Activated naive CD4-positive, alpha-beta T cell treated with anti-CD3 and anti-CD28 coated beads, Interleukin-2, amount 10 ng/mL, durations not matched to agents 7 days and 5 days (primary cell): ENCODE measurements around the gene GUCY1A1.
"Not testable (repeated sequence)": the region's sequence is repeated elsewhere in the genome, so short reads cannot be mapped to it uniquely, and the experiment has no call there.

Source experiments
- CTCF ChIA-PET: fragments of 350-600 bp; sonication (Branson Sonifier 250); formaldehyde crosslinking; loops from one replicate; lab custom pipeline; 2021; ENCODE audit warnings: antibody characterized with exemption; lab: Charles Lee
- DNase-seq: peaks from one replicate; pipeline ENCODE4 v3.0.0-alpha.2; 2020
- H3K27ac Mint-ChIP-seq: one replicate; pipeline ENCODE4 v1.8.0; 2021; ENCODE audit warnings: mild to moderate bottlenecking, moderate library complexity, mixed read lengths
- H3K27me3 Mint-ChIP-seq: one replicate; pipeline ENCODE4 v1.8.0; 2021; ENCODE audit warnings: mild to moderate bottlenecking, mixed read lengths
- H3K36me3 Mint-ChIP-seq: one replicate; pipeline ENCODE4 v1.8.0; 2021; ENCODE audit warnings: mixed read lengths
- H3K4me1 Mint-ChIP-seq: one replicate; pipeline ENCODE4 v1.8.0; 2021; ENCODE audit warnings: mixed read lengths
- H3K4me3 Mint-ChIP-seq: one replicate; pipeline ENCODE4 v1.8.0; 2021; ENCODE audit warnings: mild to moderate bottlenecking, moderate library complexity, mixed read lengths
- H3K9me3 Mint-ChIP-seq: one replicate; pipeline ENCODE4 v1.8.0; 2021; ENCODE audit warnings: mixed read lengths

GUCY1A1 gene

GRCh38 chr4:155646001-155646400, 20.6 kb upstream of the GUCY1A1 start:
- CTCF ChIA-PET = no interaction called here
- no peaks in the 10 kb centered on the region for H3K4me1 Mint-ChIP-seq
- no peaks in the 10 kb centered on the region for H3K36me3 Mint-ChIP-seq
- DNase-seq = no peak
- H3K27ac Mint-ChIP-seq = no peak overlapping the region
- no peaks in the 10 kb centered on the region for H3K9me3 Mint-ChIP-seq
- H3K27me3 Mint-ChIP-seq = no peaks in the 10 kb centered on the region
- no peak overlapping the region for H3K4me3 Mint-ChIP-seq

GRCh38 chr4:155650785-155651184, 15.9 kb upstream of the GUCY1A1 start:
- not testable (repeated sequence) for H3K4me1 Mint-ChIP-seq, DNase-seq, H3K27ac Mint-ChIP-seq, H3K27me3 Mint-ChIP-seq, H3K4me3 Mint-ChIP-seq, H3K9me3 Mint-ChIP-seq, H3K36me3 Mint-ChIP-seq
- CTCF ChIA-PET = interaction anchor here (0.6 kb wide), 1 partner anchor 13 kb away, joined by 3 read pairs; no protein-coding TSS in a partner anchor

- no peaks in the 10 kb centered on the region for H3K4me1 Mint-ChIP-seq
- CTCF ChIA-PET = no interaction called here
- no peak overlapping the region for H3K27ac Mint-ChIP-seq
- no peaks in the 10 kb centered on the region for H3K9me3 Mint-ChIP-seq
- no peak overlapping the region for H3K4me3 Mint-ChIP-seq
- H3K27me3 Mint-ChIP-seq = no peaks in the 10 kb centered on the region
- H3K36me3 Mint-ChIP-seq = no peaks in the 10 kb centered on the region
- no peak for DNase-seq
These were observed 13.6 kb upstream of the GUCY1A1 start for GRCh38 chr4:155653052-155653451.

- H3K4me3 Mint-ChIP-seq = no peak overlapping the region
- no peaks in the 10 kb centered on the region for H3K9me3 Mint-ChIP-seq
- H3K4me1 Mint-ChIP-seq = no peaks in the 10 kb centered on the region
- H3K27ac Mint-ChIP-seq = no peak overlapping the region
- H3K27me3 Mint-ChIP-seq = no peaks in the 10 kb centered on the region
- CTCF ChIA-PET = no interaction called here
- no peaks in the 10 kb centered on the region for H3K36me3 Mint-ChIP-seq
- no peak for DNase-seq
These were observed 10.6 kb upstream of the GUCY1A1 start for GRCh38 chr4:155656025-155656424.

GRCh38 chr4:155657169-155657568, 9.5 kb upstream of the GUCY1A1 start:
- Mint-ChIP-seq H3K4me1 (no peaks in the 10 kb centered on the region), H3K4me3 (no peak overlapping the region), H3K36me3 (no peaks in the 10 kb centered on the region), H3K9me3 (no peaks in the 10 kb centered on the region), H3K27ac (no peak overlapping the region), H3K27me3 (no peaks in the 10 kb centered on the region)
- no peak for DNase-seq
- CTCF ChIA-PET = no interaction called here

- H3K36me3 Mint-ChIP-seq = no peaks in the 10 kb centered on the region
- DNase-seq = no peak
- H3K9me3 Mint-ChIP-seq = no peaks in the 10 kb centered on the region
- no peak overlapping the region for H3K4me3 Mint-ChIP-seq
- no peaks in the 10 kb centered on the region for H3K27me3 Mint-ChIP-seq
- CTCF ChIA-PET = no interaction called here
- H3K27ac Mint-ChIP-seq = no peak overlapping the region
- no peaks in the 10 kb centered on the region for H3K4me1 Mint-ChIP-seq
These were observed 8.5 kb upstream of the GUCY1A1 start for GRCh38 chr4:155657985-155658680.

- no peak for DNase-seq
- H3K36me3 Mint-ChIP-seq = no peaks in the 10 kb centered on the region
- no peaks in the 10 kb centered on the region for H3K27me3 Mint-ChIP-seq
- CTCF ChIA-PET = no interaction called here
- no peaks in the 10 kb centered on the region for H3K4me1 Mint-ChIP-seq
- H3K9me3 Mint-ChIP-seq = no peaks in the 10 kb centered on the region
- no peak overlapping the region for H3K4me3 Mint-ChIP-seq
- H3K27ac Mint-ChIP-seq = no peak overlapping the region
These were observed 8.0 kb upstream of the GUCY1A1 start for GRCh38 chr4:155658681-155659064.

GRCh38 chr4:155659176-155659575, 7.5 kb upstream of the GUCY1A1 start:
- no peaks in the 10 kb centered on the region for H3K9me3 Mint-ChIP-seq
- no peak overlapping the region for H3K4me3 Mint-ChIP-seq
- H3K4me1 Mint-ChIP-seq = no peaks in the 10 kb centered on the region
- CTCF ChIA-PET = no interaction called here
- H3K27me3 Mint-ChIP-seq = no peaks in the 10 kb centered on the region
- H3K27ac Mint-ChIP-seq = no peak overlapping the region
- H3K36me3 Mint-ChIP-seq = no peaks in the 10 kb centered on the region
- no peak for DNase-seq

- no peaks in the 10 kb centered on the region for H3K36me3 Mint-ChIP-seq
- H3K27me3 Mint-ChIP-seq = peaks cover 4% of the 10 kb centered on the region
- no peak for DNase-seq
- no peak overlapping the region for H3K4me3 Mint-ChIP-seq
- H3K9me3 Mint-ChIP-seq = no peaks in the 10 kb centered on the region
- no peaks in the 10 kb centered on the region for H3K4me1 Mint-ChIP-seq
- CTCF ChIA-PET = no interaction called here
- no peak overlapping the region for H3K27ac Mint-ChIP-seq
These were observed 6.2 kb upstream of the GUCY1A1 start for GRCh38 chr4:155660436-155660835.

GRCh38 chr4:155665054-155665453, 1.6 kb upstream of the GUCY1A1 start:
- CTCF ChIA-PET = no interaction called here
- Mint-ChIP-seq H3K4me1 (peaks cover 19% of the 10 kb centered on the region), H3K9me3 (no peaks in the 10 kb centered on the region), H3K4me3 (no peak overlapping the region), H3K27ac (no peak overlapping the region), H3K36me3 (no peaks in the 10 kb centered on the region), H3K27me3 (peaks cover 34% of the 10 kb centered on the region)
- DNase-seq = no peak

GRCh38 chr4:155667222-155667567, 547 bp downstream of the GUCY1A1 start:
- CTCF ChIA-PET = no interaction called here
- Mint-ChIP-seq H3K9me3 (no peaks in the 10 kb centered on the region), H3K36me3 (no peaks in the 10 kb centered on the region), H3K27ac (no peak overlapping the region), H3K4me3 (peak overlapping the region; percentile 83), H3K4me1 (peaks cover 19% of the 10 kb centered on the region), H3K27me3 (peaks cover 34% of the 10 kb centered on the region)
- no peak for DNase-seq

GRCh38 chr4:155667568-155668511, 1.2 kb downstream of the GUCY1A1 start:
- peaks cover 19% of the 10 kb centered on the region for H3K4me1 Mint-ChIP-seq
- peaks cover 34% of the 10 kb centered on the region for H3K27me3 Mint-ChIP-seq
- no peak overlapping the region for H3K27ac Mint-ChIP-seq
- H3K9me3 Mint-ChIP-seq = no peaks in the 10 kb centered on the region
- DNase-seq = peak; percentile 20
- H3K36me3 Mint-ChIP-seq = no peaks in the 10 kb centered on the region
- CTCF ChIA-PET = no interaction called here
- peak overlapping the region; percentile 63 for H3K4me3 Mint-ChIP-seq

GRCh38 chr4:155668707-155669220, 2.1 kb downstream of the GUCY1A1 start:
- no peak overlapping the region for H3K27ac Mint-ChIP-seq
- H3K27me3 Mint-ChIP-seq = peaks cover 34% of the 10 kb centered on the region
- peaks cover 19% of the 10 kb centered on the region for H3K4me1 Mint-ChIP-seq
- DNase-seq = no peak
- no peaks in the 10 kb centered on the region for H3K9me3 Mint-ChIP-seq
- no peak overlapping the region for H3K4me3 Mint-ChIP-seq
- CTCF ChIA-PET = no interaction called here
- no peaks in the 10 kb centered on the region for H3K36me3 Mint-ChIP-seq

GRCh38 chr4:155672342-155672741, 5.7 kb downstream of the GUCY1A1 start:
- Mint-ChIP-seq H3K36me3 (no peaks in the 10 kb centered on the region), H3K4me1 (peaks cover 5% of the 10 kb centered on the region), H3K4me3 (no peak overlapping the region), H3K9me3 (no peaks in the 10 kb centered on the region), H3K27ac (no peak overlapping the region), H3K27me3 (peaks cover 12% of the 10 kb centered on the region)
- DNase-seq = no peak
- CTCF ChIA-PET = no interaction called here
